ENCODE results near the gene CFD. TPM values are rescaled to one million over a fixed set of nuclear protein-coding genes. Genes with fewer than 3 reads are reported as not detected.

Gene CFD
- total RNA-seq, 2 experiments from 2014 or later = 2.3 to 2.9 TPM

DNA sequence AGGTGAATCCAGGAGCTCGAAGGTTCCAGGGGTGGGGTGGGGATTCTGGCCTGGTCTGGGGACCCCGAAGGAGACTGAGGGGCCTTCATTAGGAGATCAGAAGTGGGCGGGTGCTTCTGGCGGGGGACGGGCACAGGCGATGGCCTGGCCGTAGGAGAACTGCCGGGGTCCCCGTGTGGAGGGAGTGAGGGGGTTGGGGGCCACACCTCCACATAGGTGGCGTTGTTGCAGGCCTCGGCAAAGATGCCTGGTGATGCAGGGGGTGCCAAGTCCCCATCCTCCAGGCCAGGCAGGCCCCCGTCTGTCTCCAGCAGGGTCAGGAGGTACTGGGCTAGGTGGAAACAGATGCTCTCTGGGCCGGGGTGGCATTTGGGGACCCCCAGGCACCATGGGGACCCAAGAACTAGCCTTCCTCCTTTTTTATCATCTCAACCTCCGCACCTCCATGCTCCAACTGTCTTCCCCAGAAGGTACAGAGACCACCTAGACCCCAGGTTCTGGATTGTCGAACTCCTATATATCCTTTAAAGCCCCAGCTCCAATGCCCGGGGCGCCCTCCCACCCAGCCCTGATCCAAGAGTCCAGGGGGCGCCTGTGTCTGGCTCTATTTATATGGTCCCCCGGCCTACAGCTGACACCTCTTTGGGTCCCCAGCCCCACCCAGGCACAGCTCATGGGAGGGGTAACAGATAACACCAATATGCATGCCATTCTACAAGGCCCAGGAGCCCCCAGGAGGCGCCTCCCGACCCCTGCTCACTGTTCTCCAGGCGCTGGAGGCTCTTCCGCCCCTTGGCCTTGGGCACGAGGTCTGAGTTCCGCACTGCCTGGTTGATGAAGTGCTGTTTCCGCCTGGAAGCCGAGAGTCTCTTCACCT, 42.0 kb downstream of the CFD start:
- Mint-ChIP-seq H3K27me3 (no peaks in the 10 kb centered on the region), H3K4me3 (no peak overlapping the region), H3K27ac (peak overlapping the region; percentile 42), H3K36me3 (ENCODE audit: low read depth) (peaks cover 59% of the 10 kb centered on the region), H3K9me3 (no peaks in the 10 kb centered on the region), H3K4me1 (ENCODE audit: low read depth) (peaks cover 34% of the 10 kb centered on the region)
- Histone ChIP-seq H3K4me3 (ENCODE audit: low read length) (no peak overlapping the region), H3K9me3 (ENCODE audit: control insufficient read depth in 1 of 2, insufficient read depth in 1 of 2, low read length in 2 of 2) (no peaks in the 10 kb centered on the region), H3K36me3 (ENCODE audit: insufficient read depth, low read length) (peaks cover 55% of the 10 kb centered on the region), H3K27ac (ENCODE audit: low read depth in 1 of 2, low read length in 2 of 2) (peak overlapping the region in 1 of 2 donors; percentile 13), H3K4me1 (ENCODE audit: insufficient read depth, low read length) (peaks cover 57% of the 10 kb centered on the region), H3K27me3 (ENCODE audit: control insufficient read depth in 1 of 2, insufficient read depth in 2 of 2, low read length in 2 of 2) (no peaks in the 10 kb centered on the region)
- ATAC-seq (ENCODE audit: poor library complexity) = no peak
- ChIA-PET POLR2A (interaction anchor here (11.1 kb wide), 1 partner anchor 6 kb away, joined by 183 read pairs; the partner anchor contains the start of genes MED16 and RNU6-9), CTCF (interaction anchor here (1.2 kb wide), 1 partner anchor 8 kb away, joined by 3 read pairs; the partner anchor contains the start of genes MED16 and RNU6-9)
- intact Hi-C loops (cut with DNase I, micrococcal nuclease) = no loop called here
- no peak for DNase-seq
- TF ChIP-seq CTCF (IDR thresholded peaks at IDR 0.05) = no peak

DNA sequence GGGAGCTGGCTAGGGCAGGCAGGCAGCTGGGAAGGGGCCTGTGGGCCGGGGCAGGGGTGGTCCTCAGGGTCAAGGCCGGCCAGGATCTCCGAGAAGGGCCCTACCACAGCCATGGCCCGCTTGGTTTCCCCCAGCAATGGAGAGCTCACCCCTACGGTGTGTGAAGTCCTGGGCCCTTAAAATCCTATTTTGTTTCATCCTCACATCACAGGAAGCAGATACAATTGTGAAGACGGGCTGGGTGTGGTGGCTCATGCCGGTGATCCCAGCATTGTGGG, 42.6 kb downstream of the CFD start:
- ATAC-seq (ENCODE audit: poor library complexity) (no peak), DNase-seq (no peak)
- ChIA-PET POLR2A (interaction anchor here (11.1 kb wide), 1 partner anchor 7 kb away, joined by 183 read pairs; the partner anchor contains the start of genes MED16 and RNU6-9), CTCF (interaction anchor here (1.2 kb wide), 1 partner anchor 9 kb away, joined by 3 read pairs; the partner anchor contains the start of genes MED16 and RNU6-9)
- H3K27ac ChIP-seq (ENCODE audit: low read depth in 1 of 2, low read length in 2 of 2) = peak overlapping the region in 1 of 2 donors; percentile 13
- H3K27me3 ChIP-seq (ENCODE audit: control insufficient read depth in 1 of 2, insufficient read depth in 2 of 2, low read length in 2 of 2) = no peaks in the 10 kb centered on the region
- Mint-ChIP-seq H3K27me3 (no peaks in the 10 kb centered on the region), H3K4me3 (no peak overlapping the region), H3K36me3 (ENCODE audit: low read depth) (peaks cover 54% of the 10 kb centered on the region), H3K4me1 (ENCODE audit: low read depth) (peaks cover 40% of the 10 kb centered on the region), H3K27ac (peak overlapping the region; percentile 42), H3K9me3 (no peaks in the 10 kb centered on the region)
- no peaks in the 10 kb centered on the region for H3K9me3 ChIP-seq (ENCODE audit: control insufficient read depth in 1 of 2, insufficient read depth in 1 of 2, low read length in 2 of 2)
- H3K4me1 ChIP-seq (ENCODE audit: insufficient read depth, low read length) = peaks cover 62% of the 10 kb centered on the region
- TF ChIP-seq CTCF (IDR thresholded peaks at IDR 0.05) = no peak
- H3K36me3 ChIP-seq (ENCODE audit: insufficient read depth, low read length) = peaks cover 50% of the 10 kb centered on the region
- no peak overlapping the region for H3K4me3 ChIP-seq (ENCODE audit: low read length)
- intact Hi-C loops (cut with DNase I, micrococcal nuclease) = no loop called here

DNA sequence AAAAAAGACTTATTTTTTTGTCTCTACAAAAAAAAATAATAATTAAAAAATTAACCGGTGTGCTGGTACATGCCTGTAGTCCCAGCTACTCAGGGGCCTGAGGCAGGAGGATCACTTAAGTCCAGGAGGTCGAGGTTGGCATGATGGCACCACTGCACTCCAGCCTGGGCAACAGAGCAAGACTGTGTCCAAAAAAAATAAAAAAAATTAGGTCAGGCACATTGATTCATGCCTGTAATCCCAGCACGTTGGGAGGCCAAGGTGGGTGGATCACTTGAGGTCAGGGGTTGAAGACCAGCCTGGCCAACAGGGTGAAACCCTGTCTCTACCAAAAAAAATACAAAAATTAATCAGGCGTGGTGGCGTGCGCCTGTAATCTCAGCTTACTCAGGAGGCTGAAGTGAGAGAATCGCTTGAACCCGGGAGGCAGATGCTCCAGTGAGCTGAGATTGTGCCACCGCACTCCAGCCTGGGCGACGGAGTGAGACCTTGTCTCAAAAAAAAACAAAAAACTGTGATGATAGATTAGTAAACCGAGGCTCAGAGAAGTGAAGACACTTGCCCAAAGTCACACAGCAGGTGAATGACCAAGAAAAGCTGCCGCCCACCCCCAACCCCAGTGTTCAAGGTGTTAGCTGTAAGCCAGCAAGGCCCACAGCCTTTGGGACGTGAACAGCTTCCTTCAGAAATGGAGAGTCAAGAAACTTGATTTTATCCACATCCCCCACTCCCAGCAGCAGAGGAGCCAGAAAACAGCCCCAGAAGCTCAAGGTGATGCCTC, 43.2 kb downstream of the CFD start:
- peaks cover 68% of the 10 kb centered on the region for H3K4me1 ChIP-seq (ENCODE audit: insufficient read depth, low read length)
- H3K27me3 ChIP-seq (ENCODE audit: control insufficient read depth in 1 of 2, insufficient read depth in 2 of 2, low read length in 2 of 2) = no peaks in the 10 kb centered on the region
- H3K4me1 Mint-ChIP-seq (ENCODE audit: low read depth) = peaks cover 46% of the 10 kb centered on the region
- POLR2A ChIA-PET = interaction anchor here (11.1 kb wide), 1 partner anchor 7 kb away, joined by 183 read pairs; the partner anchor contains the start of genes MED16 and RNU6-9
- H3K9me3 ChIP-seq (ENCODE audit: control insufficient read depth in 1 of 2, insufficient read depth in 1 of 2, low read length in 2 of 2) = no peaks in the 10 kb centered on the region
- CTCF ChIA-PET = interaction anchor here (1.2 kb wide), 1 partner anchor 10 kb away, joined by 3 read pairs; the partner anchor contains the start of genes MED16 and RNU6-9
- H3K4me3 ChIP-seq (ENCODE audit: low read length) = no peak overlapping the region
- TF ChIP-seq CTCF (IDR thresholded peaks at IDR 0.05) = no peak
- H3K27ac Mint-ChIP-seq = no peak overlapping the region
- no peak overlapping the region for H3K27ac ChIP-seq (ENCODE audit: low read depth in 1 of 2, low read length in 2 of 2)
- H3K27me3 Mint-ChIP-seq = no peaks in the 10 kb centered on the region
- no peak for DNase-seq
- intact Hi-C loops (cut with DNase I, micrococcal nuclease) = no loop called here
- no peaks in the 10 kb centered on the region for H3K9me3 Mint-ChIP-seq
- H3K4me3 Mint-ChIP-seq = no peak overlapping the region
- no peak for ATAC-seq (ENCODE audit: poor library complexity)
- peaks cover 44% of the 10 kb centered on the region for H3K36me3 ChIP-seq (ENCODE audit: insufficient read depth, low read length)
- peaks cover 47% of the 10 kb centered on the region for H3K36me3 Mint-ChIP-seq (ENCODE audit: low read depth)
